Aorta (tissue), 5 donors: ENCODE data around the gene SMIM1. TPM values are rescaled to one million over a fixed set of nuclear protein-coding genes. Genes with fewer than 3 reads are reported as not detected.

ENCODE experiments used
- ATAC-seq: fragments of 200-7000 bp; cut with Tn5 transposase; one replicate; pipeline ENCODE4 v1.9.1; 2022; ENCODE audit warnings: moderate library complexity; ENCODE audit not compliant: low FRiP score
- DNase-seq, 2 donors: peaks; one replicate each; pipeline ENCODE4 v3.0.0-alpha.2; 2020
- H3K27ac ChIP-seq, 2 donors: one replicate each; pipeline ENCODE4 v1.5.1; 2013; ENCODE audit warnings: low read length in 2 of 2, mild to moderate bottlenecking in 2 of 2, moderate library complexity in 2 of 2, control low read depth in 1 of 2, inconsistent platforms in 1 of 2, low read depth in 1 of 2
- H3K27me3 ChIP-seq, 2 donors: one replicate each; pipeline ENCODE4 v1.6.1; 2013; ENCODE audit warnings: control low read depth in 1 of 2, low read length in 1 of 2, mild to moderate bottlenecking in 1 of 2, moderate library complexity in 1 of 2; ENCODE audit not compliant: insufficient read depth in 2 of 2, control insufficient read depth in 1 of 2
- H3K36me3 ChIP-seq, 2 donors: one replicate each; pipeline ENCODE4 v1.6.1; 2013; ENCODE audit warnings: control low read depth in 1 of 2, low read length in 1 of 2, mild to moderate bottlenecking in 1 of 2; ENCODE audit not compliant: insufficient read depth in 2 of 2, control insufficient read depth in 1 of 2
- H3K4me1 ChIP-seq, 2 donors: one replicate each; pipeline ENCODE4 v1.6.1; 2013; ENCODE audit warnings: low read length in 2 of 2, control low read depth in 1 of 2, mild to moderate bottlenecking in 1 of 2, moderate library complexity in 1 of 2; ENCODE audit not compliant: insufficient read depth in 2 of 2, control insufficient read depth in 1 of 2
- H3K4me3 ChIP-seq, 2 donors: one replicate each; pipeline ENCODE4 v1.5.1; 2013; ENCODE audit warnings: low read length in 2 of 2, control low read depth in 1 of 2, mild to moderate bottlenecking in 1 of 2
- H3K9me3 ChIP-seq: one replicate; pipeline ENCODE4 v1.6.1; 2013; ENCODE audit warnings: mild to moderate bottlenecking, low read length; ENCODE audit not compliant: control insufficient read depth
- WGBS, 2 donors: extraction: QIAGEN DNeasy Blood & Tissue Kit; methylation state at CpG; one replicate each; pipeline ENCODE4 v1.1.7; 2013; 5-methylcytosine and 5-hydroxymethylcytosine counted together
- intact Hi-C, 2 donors: fragments of 100-400 bp; cut with DNase I; formaldehyde crosslinking; loops; one replicate each; pipeline versions ENCODE4 v1.14.2 to v1.15.0; 2022
- polyA plus RNA-seq, 2 donors: library from polyadenylated mRNA; stranded (reverse); fragments of 200-250 nt; gene quantifications; one replicate each; pipeline ENCODE4 v1.2.3, GENCODE V29; 2013
- total RNA-seq, 2 donors: library from RNA; stranded (reverse); fragmentation: NEBNext Ultra II Directional; extraction: Animal tissue kit (Norgen Biotek cat#: 25700); gene quantifications; one replicate each; pipeline ENCODE4 v1.2.1, GENCODE V29; 2021
- donor health status: healthy with polysubstance abuse.
- donor health status: Bipolar disorder and iron deficiency.
- donor health status: DM: no; HTN: no; CAD: no.
- donor health status: DM: no; HTN: no; CAD: no.
- donor health status: DM: yes; HTN: yes; CAD: no.

SMIM1 gene
- total and polyA plus RNA-seq, 4 donors: 3.9 to 7.5 (median 6.0) TPM

GRCh38 chr1:3817821-3818597 lies 45.5 kb downstream of the SMIM1 start:
- no peak overlapping the region for H3K4me3 ChIP-seq
- H3K9me3 ChIP-seq: no peaks in the 10 kb centered on the region
- peaks cover 0 to 3% of the 10 kb centered on the region in 2 donors for H3K36me3 ChIP-seq
- no peak for ATAC-seq
- DNase-seq: peak; percentile 21 to 66
- intact Hi-C loops: no loop called here
- no peaks in the 10 kb centered on the region for H3K27me3 ChIP-seq
- no peaks in the 10 kb centered on the region for H3K4me1 ChIP-seq
- H3K27ac ChIP-seq: no peak overlapping the region
- WGBS, 2 donors: 91 to 92% methylated on average over 28 of the region's 28 CpGs

GRCh38 chr1:3819771-3820200 lies 47.2 kb downstream of the SMIM1 start:
- Histone ChIP-seq H3K9me3 (no peaks in the 10 kb centered on the region), H3K36me3 (peaks cover 0 to 4% of the 10 kb centered on the region in 2 donors), H3K27me3 (no peaks in the 10 kb centered on the region), H3K4me3 (no peak overlapping the region), H3K4me1 (no peaks in the 10 kb centered on the region), H3K27ac (no peak overlapping the region)
- intact Hi-C loops: no loop called here
- ATAC-seq: no peak
- WGBS, 2 donors: 49 to 57% methylated on average over 10 of the region's 10 CpGs
- peak in 1 of 2 donors; percentile 44 for DNase-seq

GRCh38 chr1:3820316-3820715 lies 47.8 kb downstream of the SMIM1 start:
- Histone ChIP-seq H3K4me1 (no peaks in the 10 kb centered on the region), H3K4me3 (no peak overlapping the region), H3K9me3 (no peaks in the 10 kb centered on the region), H3K36me3 (peaks cover 0 to 3% of the 10 kb centered on the region in 2 donors), H3K27me3 (no peaks in the 10 kb centered on the region), H3K27ac (no peak overlapping the region)
- WGBS, 2 donors: 84 to 89% methylated on average over 8 of the region's 8 CpGs
- ATAC-seq: no peak
- DNase-seq: peak in 1 of 2 donors; percentile 51
- intact Hi-C loops: no loop called here

- Histone ChIP-seq H3K36me3 (peaks cover 0 to 7% of the 10 kb centered on the region in 2 donors), H3K27me3 (no peaks in the 10 kb centered on the region), H3K9me3 (no peaks in the 10 kb centered on the region), H3K27ac (no peak overlapping the region), H3K4me1 (no peaks in the 10 kb centered on the region), H3K4me3 (no peak overlapping the region)
- ATAC-seq (no peak), DNase-seq (peak in 1 of 2 donors; percentile 55)
- intact Hi-C loops: no loop called here
- WGBS, 2 donors: 83 to 85% methylated on average over 6 of the region's 6 CpGs
Observed at GRCh38 chr1:3821004-3821403, 48.5 kb downstream of the SMIM1 start.

- Histone ChIP-seq H3K4me1 (no peaks in the 10 kb centered on the region), H3K36me3 (peaks cover 0 to 9% of the 10 kb centered on the region in 2 donors), H3K9me3 (no peaks in the 10 kb centered on the region), H3K27ac (no peak overlapping the region), H3K27me3 (no peaks in the 10 kb centered on the region), H3K4me3 (no peak overlapping the region)
- intact Hi-C loops: no loop called here
- peak in 1 of 2 donors; percentile 49 for DNase-seq
- no peak for ATAC-seq
- 78 to 83% methylated on average over 13 of the region's 13 CpGs for WGBS, 2 donors
Observed at GRCh38 chr1:3821447-3821846, 48.9 kb downstream of the SMIM1 start.

GRCh38 chr1:3821908-3822307 lies 49.4 kb downstream of the SMIM1 start:
- Histone ChIP-seq H3K4me1 (no peaks in the 10 kb centered on the region), H3K9me3 (no peaks in the 10 kb centered on the region), H3K36me3 (peaks cover 0 to 9% of the 10 kb centered on the region in 2 donors), H3K27ac (no peak overlapping the region), H3K4me3 (no peak overlapping the region), H3K27me3 (no peaks in the 10 kb centered on the region)
- intact Hi-C loops: no loop called here
- no peak for ATAC-seq
- WGBS, 2 donors: 89% methylated on average over 15 of the region's 15 CpGs
- peak in 1 of 2 donors; percentile 61 for DNase-seq

GRCh38 chr1:3822421-3822820 lies 49.9 kb downstream of the SMIM1 start:
- Histone ChIP-seq H3K4me3 (no peak overlapping the region), H3K9me3 (no peaks in the 10 kb centered on the region), H3K36me3 (peaks cover 0 to 9% of the 10 kb centered on the region in 2 donors), H3K4me1 (no peaks in the 10 kb centered on the region), H3K27ac (no peak overlapping the region), H3K27me3 (no peaks in the 10 kb centered on the region)
- ATAC-seq (no peak), DNase-seq (peak in 1 of 2 donors; percentile 21)
- 84 to 88% methylated on average over 16 of the region's 16 CpGs for WGBS, 2 donors
- intact Hi-C loops: no loop called here

GRCh38 chr1:3824650-3825049 lies 52.1 kb downstream of the SMIM1 start:
- WGBS, 2 donors: 86 to 96% methylated on average over 6 to 8 of the region's 8 CpGs
- Histone ChIP-seq H3K9me3 (no peaks in the 10 kb centered on the region), H3K27me3 (no peaks in the 10 kb centered on the region), H3K36me3 (peaks cover 0 to 11% of the 10 kb centered on the region in 2 donors), H3K4me1 (no peaks in the 10 kb centered on the region), H3K4me3 (no peak overlapping the region), H3K27ac (no peak overlapping the region)
- DNase-seq (peak in 1 of 2 donors; percentile 44), ATAC-seq (no peak)
- intact Hi-C loops: no loop called here

- ATAC-seq (no peak), DNase-seq (no peak)
- no peaks in the 10 kb centered on the region for H3K27me3 ChIP-seq
- peaks cover 0 to 11% of the 10 kb centered on the region in 2 donors for H3K36me3 ChIP-seq
- intact Hi-C loops: no loop called here
- no peaks in the 10 kb centered on the region for H3K4me1 ChIP-seq
- no peak overlapping the region for H3K4me3 ChIP-seq
- 84 to 86% methylated on average over 15 of the region's 15 CpGs for WGBS, 2 donors
- no peaks in the 10 kb centered on the region for H3K9me3 ChIP-seq
- H3K27ac ChIP-seq: no peak overlapping the region
Observed at GRCh38 chr1:3825356-3825755, 52.8 kb downstream of the SMIM1 start.
